GM10266 (cell line): ENCODE results near the gene SLC4A1.

ENCODE experiments used
- DNase-seq: peaks from one replicate; pipeline ENCODE4 v3.0.0; 2012; ENCODE audit errors: extremely low spot score
- CTCF ChIP-seq: IDR thresholded peaks from 2 replicates; pipeline ENCODE4 v1.5.1; 2012; ENCODE audit warnings: mild to moderate bottlenecking, low read depth; ENCODE audit not compliant: control insufficient read depth, insufficient read depth; ENCODE audit errors: missing control alignments

Gene SLC4A1

DNA sequence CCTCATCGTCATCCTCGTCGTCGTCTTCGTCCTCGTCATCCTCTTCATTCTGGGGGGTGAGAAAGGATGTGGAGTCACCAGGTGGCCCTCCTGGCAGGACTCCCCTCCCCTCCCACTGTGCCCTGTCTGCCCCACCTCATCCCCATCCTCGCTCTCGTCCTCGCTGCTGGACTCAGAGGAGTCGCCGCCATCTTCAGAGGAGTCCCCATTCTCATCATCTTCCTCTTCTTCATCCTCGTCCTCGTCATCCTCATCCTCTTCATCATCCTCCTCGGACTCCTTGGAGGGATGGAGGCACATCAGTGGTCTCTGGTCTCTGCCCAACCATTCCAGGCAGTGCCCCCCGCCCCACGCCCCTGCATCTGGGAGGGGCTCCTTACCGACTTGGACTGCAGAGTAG, 60.6 kb downstream of the SLC4A1 start:
- TF ChIP-seq CTCF, result no peak
- no peak for DNase-seq

DNA sequence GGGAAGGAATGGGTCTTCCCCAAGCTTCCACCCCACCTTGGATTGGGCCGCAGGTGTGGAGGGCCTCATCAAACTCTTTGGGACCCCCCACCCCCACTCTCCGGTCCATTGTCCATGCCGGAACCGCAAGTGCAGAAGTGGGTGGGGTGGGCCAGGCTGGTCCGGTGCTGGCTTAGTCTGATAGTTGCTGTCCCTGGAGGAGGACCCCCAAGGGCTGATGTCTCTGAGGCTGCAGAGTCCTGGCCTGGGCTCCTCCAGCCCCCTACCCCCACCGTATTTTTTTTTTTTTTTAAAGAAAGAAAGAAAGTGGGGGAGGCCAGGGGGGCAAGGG, 61.1 kb downstream of the SLC4A1 start:
- DNase-seq, result no peak
- no peak for TF ChIP-seq CTCF

DNA sequence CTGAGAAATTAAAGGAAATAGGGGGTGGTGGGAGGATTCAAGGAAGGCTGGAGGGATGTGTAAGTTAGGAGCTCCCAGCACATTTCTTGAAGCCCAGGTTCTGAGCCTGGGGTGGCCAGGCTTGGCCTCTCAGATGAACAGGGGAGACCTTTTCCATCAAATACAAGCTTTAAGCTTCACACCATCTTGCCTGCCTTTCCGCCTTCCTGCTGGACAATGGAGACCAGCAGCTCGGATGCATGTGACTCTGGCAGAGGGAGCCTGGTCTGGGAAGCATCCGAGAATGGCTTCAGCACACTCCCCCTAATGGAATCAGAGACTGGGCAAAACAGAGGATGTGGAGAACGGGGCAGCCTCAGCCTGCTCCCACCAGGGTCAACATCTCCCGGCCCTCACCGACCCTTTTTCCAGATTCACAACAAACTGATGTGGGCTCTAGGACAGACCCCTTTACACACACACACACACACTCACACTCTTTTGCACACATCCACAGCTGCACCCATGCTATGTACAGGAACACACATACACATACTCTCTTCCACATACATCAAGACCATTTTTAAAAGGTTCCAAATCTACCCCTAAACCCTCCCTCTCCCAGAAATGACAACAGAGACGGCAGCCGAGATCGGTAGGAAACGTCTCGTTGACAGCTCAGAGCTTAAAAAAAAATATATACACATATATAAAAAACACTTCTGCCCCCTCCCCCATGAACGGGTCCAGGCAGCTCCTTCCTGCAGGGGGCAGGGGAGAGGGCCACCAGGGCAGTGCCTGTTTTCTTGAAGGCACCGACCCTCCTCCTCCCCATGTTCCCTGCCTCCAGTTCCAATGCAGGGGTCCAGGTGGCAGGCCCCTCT, 61.7 kb downstream of the SLC4A1 start:
- no peak for DNase-seq
- TF ChIP-seq CTCF, result no peak

- TF ChIP-seq CTCF, result no peak
- no peak for DNase-seq
Observed at GRCh38 chr17:44204441-44204882, 63.5 kb downstream of the SLC4A1 start.

DNA sequence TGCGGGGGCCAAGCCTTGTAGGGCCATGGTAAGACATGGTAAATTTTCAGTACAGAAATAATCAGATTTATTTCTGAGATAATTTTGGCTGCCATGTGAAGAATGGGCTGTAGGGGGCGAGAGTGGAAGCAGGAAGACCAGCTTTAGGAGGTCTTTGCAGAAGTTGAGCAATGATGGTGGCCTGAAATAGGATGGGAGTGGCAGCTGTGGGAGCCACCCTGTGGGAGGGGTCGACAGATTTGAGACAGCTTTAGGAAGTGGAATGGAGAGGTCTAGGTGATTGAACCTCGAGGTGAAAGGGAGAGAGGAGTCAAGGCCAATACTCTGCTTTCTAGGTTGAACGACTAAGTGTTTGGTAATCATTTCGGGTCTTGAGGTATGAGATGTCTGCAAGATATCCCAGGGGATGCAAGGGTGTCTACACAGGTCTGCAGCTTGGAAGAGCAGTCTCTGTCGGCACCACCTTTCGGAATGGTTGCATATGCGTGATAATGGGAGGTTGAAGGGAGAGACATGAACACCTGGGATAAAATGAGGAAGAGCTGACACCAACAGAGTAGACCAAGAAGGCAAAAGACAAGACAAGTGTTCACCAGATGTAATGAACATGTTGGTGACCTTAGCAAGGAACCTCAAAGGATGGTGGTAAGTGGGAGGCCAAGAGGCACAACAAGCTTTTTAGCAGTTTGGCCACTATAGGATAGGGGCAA, 64.0 kb downstream of the SLC4A1 start:
- peak; percentile 65 for TF ChIP-seq CTCF
- DNase-seq, result peak; percentile 72

DNA sequence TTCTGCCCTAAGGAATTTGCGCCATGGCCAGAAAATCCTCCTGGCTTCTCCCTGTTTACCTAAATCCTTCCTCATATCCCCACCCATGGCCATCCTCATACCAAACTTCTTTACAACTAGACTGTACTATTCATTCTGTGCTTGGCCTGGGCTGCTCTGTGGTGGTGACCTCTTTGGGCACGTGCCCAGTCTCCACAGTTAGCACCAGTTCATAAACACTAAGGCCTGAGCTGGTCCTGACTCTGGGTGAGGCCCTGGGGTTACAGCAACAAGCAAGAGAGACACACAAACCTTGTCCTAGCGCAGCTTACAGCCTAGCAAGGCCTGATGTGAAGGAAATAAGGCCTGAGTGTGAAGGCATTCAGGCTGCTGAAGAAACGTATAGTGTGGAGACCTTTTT, 65.2 kb downstream of the SLC4A1 start:
- DNase-seq, result no peak
- no peak for TF ChIP-seq CTCF
